GM12878 (cell line): ENCODE measurements around the gene POLA2. TPM values are rescaled to one million over a fixed set of nuclear protein-coding genes. Genes with fewer than 3 reads are reported as not detected.

Experiments used
- ATAC-seq: fragments of 200-7000 bp; cut with Tn5 transposase; 3 replicates; pipeline ENCODE4 v1.9.1; 2020; ENCODE audit warnings: mild to moderate bottlenecking, moderate library complexity
- BruUV-seq: library from RNA; stranded (reverse); fragments of 400-500 nt; replicated peaks from 2 replicates; lab custom pipeline; 2021; lab: Mats Ljungman, UMichigan
- CTCF ChIA-PET: fragments of 300-600 bp; sonication (Branson Sonifier 250); formaldehyde crosslinking; extraction: SDS; loops from one replicate; lab custom pipeline; 2021; ENCODE audit warnings: inconsistent platforms; lab: Yijun Ruan, JAX
- POLR2A ChIA-PET: fragments of 350-600 bp; formaldehyde crosslinking; extraction: SDS; loops from one replicate; lab custom pipeline; 2021; ENCODE audit warnings: inconsistent platforms; lab: Charles Lee
- RAD21 ChIA-PET: fragments of 300-600 bp; sonication (Branson Sonifier 250); formaldehyde crosslinking; loops from one replicate; lab custom pipeline; 2023; ENCODE audit warnings: antibody characterized with exemption; ENCODE audit not compliant: unreplicated experiment; lab: Charles Lee
- SMC1A ChIA-PET: fragments of 300-600 bp; sonication (Branson Sonifier 250); formaldehyde crosslinking; loops from one replicate; lab custom pipeline; 2023; ENCODE audit not compliant: unreplicated experiment, uncharacterized antibody; lab: Charles Lee
- DNase-seq: peaks from one replicate; pipeline ENCODE4 v3.0.0-alpha.2; 2011; ENCODE audit warnings: low read depth, low spot score
- FAIRE-seq: peaks from 3 replicates; lab custom pipeline; 2011; peaks lifted over from hg19 to GRCh38; lab: Jason Lieb, UNC
- H2AFZ ChIP-seq: 2 replicates; pipeline ENCODE4 v1.6.0; 2011; ENCODE audit warnings: low read depth, low read length, control low read depth; ENCODE audit not compliant: control insufficient read depth
- H3K27ac ChIP-seq: 2 replicates; pipeline ENCODE4 v1.5.1; 2011; ENCODE audit warnings: control low read depth; ENCODE audit not compliant: control insufficient read depth, insufficient read depth
- H3K27me3 ChIP-seq, 2 experiments: replicated peaks in 1 of 2; 2 replicates each; pipeline versions ENCODE4 v1.6.0 to v1.6.1; 2011; ENCODE audit warnings: low read length in 1 of 2; ENCODE audit not compliant: control insufficient read depth in 2 of 2, insufficient read depth in 2 of 2
- H3K36me3 ChIP-seq, 2 experiments: 2 replicates each; pipeline ENCODE4 v1.5.1; 2011; ENCODE audit warnings: low read length in 1 of 2; ENCODE audit not compliant: control insufficient read depth in 2 of 2, insufficient read depth in 2 of 2
- H3K4me1 ChIP-seq: 2 replicates; pipeline ENCODE4 v1.6.1; 2011; ENCODE audit warnings: mild to moderate bottlenecking, low read length, moderate library complexity, mixed read lengths; ENCODE audit not compliant: control insufficient read depth, insufficient read depth
- H3K4me2 ChIP-seq: 2 replicates; pipeline ENCODE4 v1.6.0; 2011; ENCODE audit warnings: control low read depth; ENCODE audit not compliant: control insufficient read depth, insufficient read depth
- H3K4me3 ChIP-seq: fragments of 200-600 bp; sonication (generic); 2 replicates; pipeline ENCODE4 v1.5.1; 2016
- H3K79me2 ChIP-seq: 2 replicates; pipeline ENCODE4 v1.6.0; 2011; ENCODE audit warnings: low read length; ENCODE audit not compliant: control insufficient read depth, insufficient read depth
- H3K9ac ChIP-seq: 2 replicates; pipeline ENCODE4 v1.8.0; 2011; ENCODE audit warnings: low read length, control low read depth, mixed read lengths; ENCODE audit not compliant: control insufficient read depth, insufficient read depth
- H3K9me3 ChIP-seq: replicated peaks from 3 replicates; pipeline ENCODE4 v1.5.1; 2011; ENCODE audit warnings: mild to moderate bottlenecking, low read length; ENCODE audit not compliant: control insufficient read depth, insufficient read depth
- H4K20me1 ChIP-seq: 2 replicates; pipeline ENCODE4 v1.6.0; 2011; ENCODE audit not compliant: control insufficient read depth, insufficient read depth
- CREM ChIP-seq: IDR thresholded peaks from 2 replicates; pipeline ENCODE4 v1.6.1; 2014; ENCODE audit warnings: antibody characterized with exemption, low read depth
- DPF2 ChIP-seq: fragments of 450-650 bp; IDR thresholded peaks from 2 replicates; pipeline ENCODE4 v1.6.1; 2017; ENCODE audit warnings: mild to moderate bottlenecking
- EZH2 ChIP-seq: IDR thresholded peaks from 2 replicates; pipeline ENCODE4 v1.6.1; 2012; ENCODE audit warnings: low read depth, mild to moderate bottlenecking, control low read depth, inconsistent platforms, low read length, borderline replicate concordance; ENCODE audit not compliant: control insufficient read depth
- MXI1 ChIP-seq: fragments of 150-350 bp; IDR thresholded peaks from 2 replicates; pipeline ENCODE4 v1.6.1; 2011; ENCODE audit warnings: low read depth, mild to moderate bottlenecking, inconsistent platforms, low read length, improper control_type of control experiment
- PKNOX1 ChIP-seq: fragments of 450-650 bp; IDR thresholded peaks from 2 replicates; pipeline ENCODE4 v1.6.1; 2016; ENCODE audit warnings: mild to moderate bottlenecking
- RB1 ChIP-seq: fragments of 450-650 bp; formaldehyde crosslinking; IDR thresholded peaks from 2 replicates; pipeline ENCODE4 v1.6.1; 2017; ENCODE audit warnings: mild to moderate bottlenecking, borderline replicate concordance
- STAT1 ChIP-seq: fragments of 450-650 bp; conservative IDR thresholded peaks from 2 replicates; pipeline ENCODE4 v1.6.1; 2014; ENCODE audit warnings: antibody characterized with exemption, mild to moderate bottlenecking
- SUPT20H ChIP-seq: IDR thresholded peaks from 2 replicates; pipeline ENCODE4 v1.6.1; 2011; ENCODE audit warnings: low read depth, mild to moderate bottlenecking, low read length, moderate library complexity, borderline replicate concordance; ENCODE audit not compliant: control insufficient read depth
- ZBTB4 ChIP-seq: fragments of 450-650 bp; formaldehyde crosslinking; IDR thresholded peaks from 2 replicates; pipeline ENCODE4 v1.4.0; 2022; ENCODE audit warnings: mild to moderate bottlenecking, moderate library complexity
- WGBS: methylation state at CpG from one replicate; pipeline ENCODE4 v1.1.6; 2016; ENCODE audit warnings: low lambda C conversion rate; ENCODE audit not compliant: insufficient replicate concordance, insufficient coverage; ENCODE audit errors: missing lambda C conversion rate; 5-methylcytosine and 5-hydroxymethylcytosine counted together
- in situ Hi-C: fragments of 300-500 bp; cut with MboI; formaldehyde crosslinking; loops from 9 replicates; pipeline ENCODE4 v1.14.3; 2018; ENCODE audit warnings: mixed read lengths
- intact Hi-C: fragments of 100-400 bp; cut with micrococcal nuclease; formaldehyde crosslinking; loops from one replicate; pipeline ENCODE4 v1.14.2; 2022; ENCODE audit not compliant: unreplicated experiment
- polyA plus RNA-seq, 11 experiments: library from polyadenylated mRNA; depleted of rRNA in 4 of 11; unstranded in 6 of 11; stranded (reverse) in 5 of 11; fragments of >200 nt; fragmentation: Nextera tagmentation in 4 of 11; fragmentation: Illumina TruSeq in 1 of 11; extraction: Ambion mirVana in 4 of 11; extraction: Trizol in 1 of 11; gene quantifications; 1 replicate in 1 of 11; 2 replicates in 10 of 11; pipeline versions ENCODE4 v1.2.1 to v1.2.3, GENCODE V29; 2011 to 2016; ENCODE audit warnings: inconsistent platforms in 2 of 11, missing spikeins in 2 of 11, low read depth in 1 of 11
- total RNA-seq, 4 experiments: library from RNA; depleted of rRNA in 3 of 4; stranded (reverse); fragments of >200 nt in 3 of 4; fragmentation: Illumina TruSeq in 1 of 4; extraction: Trizol in 1 of 4; gene quantifications; 2 replicates each; pipeline versions ENCODE4 v1.2.1 to v1.2.3, GENCODE V29; 2013 to 2021

Gene POLA2
- total and polyA plus RNA-seq, 10 of the 15 experiments (the other 5 are each of a cell fraction or from before 2014, with no cell fraction given) = 4.2 to 121 (median 56.2) TPM

GRCh38 chr11:65295001-65295400 is 33.2 kb downstream of the POLA2 start:
- ChIA-PET POLR2A (interaction anchor here (0.6 kb wide), 1 partner anchor 28 kb away, joined by 4 read pairs; no protein-coding TSS in a partner anchor), RAD21 (no interaction called here), CTCF (interaction anchor here (1.2 to 7.3 kb wide), 4 partner anchors 19 to 56 kb away, joined by 3 to 67 read pairs (median 3); no protein-coding TSS in a partner anchor), SMC1A (interaction anchor here (1.7 kb wide), 1 partner anchor 22 kb away, joined by 6 read pairs; no protein-coding TSS in a partner anchor)
- BruUV-seq = no TSS peak
- H3K9me3 ChIP-seq = no peaks in the 10 kb centered on the region
- 98% methylated on average over 11 of the region's 11 CpGs for WGBS
- intact Hi-C loops = no loop called here
- peaks cover 16% of the 10 kb centered on the region for H3K4me1 ChIP-seq
- DNase-seq = no peak
- H3K79me2 ChIP-seq = no peaks in the 10 kb centered on the region
- no peak overlapping the region for H3K4me3 ChIP-seq
- H4K20me1 ChIP-seq = no peaks in the 10 kb centered on the region
- H3K27me3 ChIP-seq = no peaks in the 10 kb centered on the region
- FAIRE-seq = no peak
- TF ChIP-seq EZH2 = no peak
- TF ChIP-seq PKNOX1 = no peak
- no peak for TF ChIP-seq STAT1
- TF ChIP-seq DPF2 = no peak
- TF ChIP-seq SUPT20H = no peak
- TF ChIP-seq RB1 = no peak
- TF ChIP-seq ZBTB4 (CRISPR knock-in tag) = no peak
- no peak for TF ChIP-seq MXI1
- TF ChIP-seq CREM = no peak
- H3K27ac ChIP-seq = no peak overlapping the region
- no peak overlapping the region for H3K9ac ChIP-seq
- peaks cover 27 to 33% of the 10 kb centered on the region in 2 experiments for H3K36me3 ChIP-seq
- in situ Hi-C loops = no loop called here
- no peak overlapping the region for H3K4me2 ChIP-seq
- no peak overlapping the region for H2AFZ ChIP-seq
- ATAC-seq = no peak
